Osteocyte (in vitro differentiated cells): ENCODE measurements around the gene MED10. TPM values are rescaled to one million over a fixed set of nuclear protein-coding genes. Genes with fewer than 3 reads are reported as not detected.

Source experiments
- DNase-seq: peaks from one replicate; pipeline ENCODE4 v3.0.0; 2021; ENCODE audit warnings: mixed read lengths; ENCODE audit not compliant: unreplicated experiment; ENCODE audit errors: extremely low spot score
- H3K27ac Mint-ChIP-seq: one replicate; pipeline ENCODE4 v1.8.0; 2021; ENCODE audit warnings: mild to moderate bottlenecking, mixed read lengths; ENCODE audit not compliant: unreplicated experiment
- H3K27me3 Mint-ChIP-seq: one replicate; pipeline ENCODE4 v1.8.0; 2021; ENCODE audit warnings: mixed read lengths; ENCODE audit not compliant: unreplicated experiment
- H3K36me3 Mint-ChIP-seq: one replicate; pipeline ENCODE4 v1.8.0; 2021; ENCODE audit warnings: mixed read lengths; ENCODE audit not compliant: unreplicated experiment
- H3K4me1 Mint-ChIP-seq: one replicate; pipeline ENCODE4 v1.8.0; 2021; ENCODE audit warnings: mixed read lengths; ENCODE audit not compliant: unreplicated experiment
- H3K4me3 Mint-ChIP-seq: one replicate; pipeline ENCODE4 v1.8.0; 2021; ENCODE audit warnings: mild to moderate bottlenecking, moderate library complexity, mixed read lengths; ENCODE audit not compliant: unreplicated experiment
- H3K9me3 Mint-ChIP-seq: one replicate; pipeline ENCODE4 v1.8.0; 2021; ENCODE audit warnings: mixed read lengths; ENCODE audit not compliant: unreplicated experiment
- CTCF ChIP-seq: fragments of 200-600 bp; sonication (generic); IDR thresholded peaks from 2 replicates; pipeline ENCODE4 v1.5.0; 2021; ENCODE audit warnings: antibody characterized with exemption, mild to moderate bottlenecking, moderate library complexity
- total RNA-seq: library from RNA; stranded (reverse); gene quantifications from 2 replicates; pipeline ENCODE4 v1.2.1, GENCODE V29; 2021

MED10 gene
- total RNA-seq, 1 donor from 2014 or later = 28.2 TPM

GRCh38 chr5:6356578-6357164 is 21.7 kb downstream of the MED10 start:
- no peaks in the 10 kb centered on the region for H3K27me3 Mint-ChIP-seq
- H3K4me3 Mint-ChIP-seq = no peak overlapping the region
- peaks cover 4% of the 10 kb centered on the region for H3K4me1 Mint-ChIP-seq
- TF ChIP-seq CTCF = no peak
- no peak for DNase-seq
- H3K9me3 Mint-ChIP-seq = no peaks in the 10 kb centered on the region
- no peak overlapping the region for H3K27ac Mint-ChIP-seq
- H3K36me3 Mint-ChIP-seq = no peaks in the 10 kb centered on the region

GRCh38 chr5:6355294-6355693 is 23.1 kb downstream of the MED10 start:
- peaks cover 4% of the 10 kb centered on the region for H3K4me1 Mint-ChIP-seq
- DNase-seq = no peak
- TF ChIP-seq CTCF = no peak
- H3K9me3 Mint-ChIP-seq = no peaks in the 10 kb centered on the region
- H3K36me3 Mint-ChIP-seq = no peaks in the 10 kb centered on the region
- H3K4me3 Mint-ChIP-seq = no peak overlapping the region
- H3K27ac Mint-ChIP-seq = no peak overlapping the region
- H3K27me3 Mint-ChIP-seq = peaks cover 3% of the 10 kb centered on the region

- no peak for TF ChIP-seq CTCF
- Mint-ChIP-seq H3K4me1 (peaks cover 3% of the 10 kb centered on the region), H3K27ac (no peak overlapping the region), H3K9me3 (no peaks in the 10 kb centered on the region), H3K4me3 (no peak overlapping the region), H3K27me3 (peaks cover 3% of the 10 kb centered on the region), H3K36me3 (no peaks in the 10 kb centered on the region)
- DNase-seq = no peak
Measured at GRCh38 chr5:6354848-6355247, 23.5 kb downstream of the MED10 start.

- Mint-ChIP-seq H3K27me3 (peaks cover 3% of the 10 kb centered on the region), H3K9me3 (no peaks in the 10 kb centered on the region), H3K4me1 (no peaks in the 10 kb centered on the region), H3K4me3 (no peak overlapping the region), H3K36me3 (no peaks in the 10 kb centered on the region), H3K27ac (no peak overlapping the region)
- no peak for TF ChIP-seq CTCF
- no peak for DNase-seq
Measured at GRCh38 chr5:6353602-6354302, 24.6 kb downstream of the MED10 start.

- Mint-ChIP-seq H3K9me3 (no peaks in the 10 kb centered on the region), H3K36me3 (no peaks in the 10 kb centered on the region)
- no peak for TF ChIP-seq CTCF
Measured at GRCh38 chr5:6350277-6351090, 27.9 kb downstream of the MED10 start.

More at GRCh38 chr5:6350277-6351090, 27.9 kb downstream of the MED10 start:
- Mint-ChIP-seq H3K27ac (no peak overlapping the region), H3K4me1 (no peaks in the 10 kb centered on the region), H3K27me3 (peaks cover 3% of the 10 kb centered on the region), H3K4me3 (no peak overlapping the region)
- no peak for DNase-seq
